ENCODE data around the gene CUEDC1. TPM values are rescaled to one million over a fixed set of nuclear protein-coding genes. Genes with fewer than 3 reads are reported as not detected.

CUEDC1 gene
- total and polyA plus RNA-seq, 2 of the 13 experiments (the other 11 are each of a cell fraction or from before 2014, with no cell fraction given), result 7.4 to 12.9 TPM

DNA sequence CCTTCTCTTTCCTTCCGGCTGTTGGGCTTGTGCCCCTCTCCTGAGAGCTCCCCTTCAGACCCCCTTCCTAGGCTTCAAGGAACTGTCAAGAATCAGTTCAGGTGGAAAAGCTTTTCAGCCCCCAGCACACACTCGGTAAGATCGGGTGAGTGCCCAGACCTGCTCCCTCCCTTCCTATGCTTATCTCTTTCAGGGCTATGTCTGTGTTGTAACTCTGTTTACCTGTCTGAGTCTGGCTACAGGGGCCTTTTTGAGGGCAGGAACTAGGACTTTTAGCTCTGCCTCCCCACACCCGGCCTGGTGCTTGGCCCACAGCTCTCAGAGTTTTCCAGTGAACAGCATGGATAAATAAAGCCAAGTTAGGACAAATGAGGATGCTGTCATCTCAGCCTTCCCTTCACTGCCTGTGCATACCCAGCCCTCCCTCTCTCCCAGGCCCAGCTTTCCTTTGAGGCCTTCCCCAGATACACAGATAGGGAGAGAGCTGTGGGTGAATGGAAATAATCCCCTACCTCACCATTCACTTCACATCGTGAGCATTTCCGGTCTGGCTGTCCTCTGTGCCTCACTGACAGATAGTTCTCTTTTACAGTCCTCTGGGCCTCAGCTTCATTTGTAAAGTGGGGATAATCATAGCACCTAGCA is 99.7 kb downstream of the CUEDC1 start (continued):
- TF ChIP-seq, protein P1, sequence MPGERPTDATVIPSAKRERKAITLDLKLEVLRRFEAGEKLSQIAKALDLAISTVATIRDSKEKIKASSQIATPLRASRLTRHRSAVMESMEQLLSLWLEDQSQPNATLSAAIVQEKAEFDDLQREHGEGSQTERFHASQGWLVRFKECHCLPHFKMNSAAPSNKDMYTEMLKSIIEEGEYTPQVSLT (CRISPR knock-in tag; IDR thresholded peaks at IDR 0.05; ENCODE audit: borderline replicate concordance, low read depth), result no peak
- TF ChIP-seq ATF7-NPFF (CRISPR knock-in tag; IDR thresholded peaks at IDR 0.05; ENCODE audit: low read depth), result no peak; the same call in none of the 2 replicates
- no peak for TF ChIP-seq ZNF768 (CRISPR knock-in tag; IDR thresholded peaks at IDR 0.05)
- TF ChIP-seq ZFP37 (CRISPR knock-in tag; IDR thresholded peaks at IDR 0.05; ENCODE audit: borderline replicate concordance), result 0 out of 2 replicates have a peak, but pooled peaks have one; percentile 47
- TF ChIP-seq, protein P2, sequence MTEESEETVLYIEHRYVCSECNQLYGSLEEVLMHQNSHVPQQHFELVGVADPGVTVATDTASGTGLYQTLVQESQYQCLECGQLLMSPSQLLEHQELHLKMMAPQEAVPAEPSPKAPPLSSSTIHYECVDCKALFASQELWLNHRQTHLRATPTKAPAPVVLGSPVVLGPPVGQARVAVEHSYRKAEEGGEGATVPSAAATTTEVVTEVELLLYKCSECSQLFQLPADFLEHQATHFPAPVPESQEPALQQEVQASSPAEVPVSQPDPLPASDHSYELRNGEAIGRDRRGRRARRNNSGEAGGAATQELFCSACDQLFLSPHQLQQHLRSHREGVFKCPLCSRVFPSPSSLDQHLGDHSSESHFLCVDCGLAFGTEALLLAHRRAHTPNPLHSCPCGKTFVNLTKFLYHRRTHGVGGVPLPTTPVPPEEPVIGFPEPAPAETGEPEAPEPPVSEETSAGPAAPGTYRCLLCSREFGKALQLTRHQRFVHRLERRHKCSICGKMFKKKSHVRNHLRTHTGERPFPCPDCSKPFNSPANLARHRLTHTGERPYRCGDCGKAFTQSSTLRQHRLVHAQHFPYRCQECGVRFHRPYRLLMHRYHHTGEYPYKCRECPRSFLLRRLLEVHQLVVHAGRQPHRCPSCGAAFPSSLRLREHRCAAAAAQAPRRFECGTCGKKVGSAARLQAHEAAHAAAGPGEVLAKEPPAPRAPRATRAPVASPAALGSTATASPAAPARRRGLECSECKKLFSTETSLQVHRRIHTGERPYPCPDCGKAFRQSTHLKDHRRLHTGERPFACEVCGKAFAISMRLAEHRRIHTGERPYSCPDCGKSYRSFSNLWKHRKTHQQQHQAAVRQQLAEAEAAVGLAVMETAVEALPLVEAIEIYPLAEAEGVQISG (CRISPR knock-in tag; IDR thresholded peaks at IDR 0.05), result peak; percentile 67
- TF ChIP-seq CREB1 (IDR thresholded peaks at IDR 0.05), result no peak
- TF ChIP-seq CREB1 (CRISPR knock-in tag; IDR thresholded peaks at IDR 0.05), result no peak
- peak; percentile 68 for TF ChIP-seq THAP11 (CRISPR knock-in tag; IDR thresholded peaks at IDR 0.05)
- no peak for TF ChIP-seq MAFG (CRISPR knock-in tag; IDR thresholded peaks at IDR 0.05)
- TF ChIP-seq ZEB1 (IDR thresholded peaks at IDR 0.05; ENCODE audit: insufficient replicate concordance, low read depth), result peak; percentile 89
- TF ChIP-seq, protein P3, sequence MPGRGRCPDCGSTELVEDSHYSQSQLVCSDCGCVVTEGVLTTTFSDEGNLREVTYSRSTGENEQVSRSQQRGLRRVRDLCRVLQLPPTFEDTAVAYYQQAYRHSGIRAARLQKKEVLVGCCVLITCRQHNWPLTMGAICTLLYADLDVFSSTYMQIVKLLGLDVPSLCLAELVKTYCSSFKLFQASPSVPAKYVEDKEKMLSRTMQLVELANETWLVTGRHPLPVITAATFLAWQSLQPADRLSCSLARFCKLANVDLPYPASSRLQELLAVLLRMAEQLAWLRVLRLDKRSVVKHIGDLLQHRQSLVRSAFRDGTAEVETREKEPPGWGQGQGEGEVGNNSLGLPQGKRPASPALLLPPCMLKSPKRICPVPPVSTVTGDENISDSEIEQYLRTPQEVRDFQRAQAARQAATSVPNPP (CRISPR knock-in tag; IDR thresholded peaks at IDR 0.05), result 0 out of 2 replicates have a peak, but pooled peaks have one; percentile 3
- no peak for TF ChIP-seq ZKSCAN1 (IDR thresholded peaks at IDR 0.05; ENCODE audit: low read length)
- peak; percentile 85 for TF ChIP-seq ERF (CRISPR knock-in tag; IDR thresholded peaks at IDR 0.05)
- no peak for TF ChIP-seq ZNF839 (CRISPR knock-in tag; IDR thresholded peaks at IDR 0.05; ENCODE audit: borderline replicate concordance)
- TF ChIP-seq, protein P4, sequence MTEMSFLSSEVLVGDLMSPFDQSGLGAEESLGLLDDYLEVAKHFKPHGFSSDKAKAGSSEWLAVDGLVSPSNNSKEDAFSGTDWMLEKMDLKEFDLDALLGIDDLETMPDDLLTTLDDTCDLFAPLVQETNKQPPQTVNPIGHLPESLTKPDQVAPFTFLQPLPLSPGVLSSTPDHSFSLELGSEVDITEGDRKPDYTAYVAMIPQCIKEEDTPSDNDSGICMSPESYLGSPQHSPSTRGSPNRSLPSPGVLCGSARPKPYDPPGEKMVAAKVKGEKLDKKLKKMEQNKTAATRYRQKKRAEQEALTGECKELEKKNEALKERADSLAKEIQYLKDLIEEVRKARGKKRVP (CRISPR knock-in tag; IDR thresholded peaks at IDR 0.05), result no peak
- no peak for TF ChIP-seq ZNF3 (CRISPR knock-in tag; IDR thresholded peaks at IDR 0.05)
- TF ChIP-seq, protein P5, sequence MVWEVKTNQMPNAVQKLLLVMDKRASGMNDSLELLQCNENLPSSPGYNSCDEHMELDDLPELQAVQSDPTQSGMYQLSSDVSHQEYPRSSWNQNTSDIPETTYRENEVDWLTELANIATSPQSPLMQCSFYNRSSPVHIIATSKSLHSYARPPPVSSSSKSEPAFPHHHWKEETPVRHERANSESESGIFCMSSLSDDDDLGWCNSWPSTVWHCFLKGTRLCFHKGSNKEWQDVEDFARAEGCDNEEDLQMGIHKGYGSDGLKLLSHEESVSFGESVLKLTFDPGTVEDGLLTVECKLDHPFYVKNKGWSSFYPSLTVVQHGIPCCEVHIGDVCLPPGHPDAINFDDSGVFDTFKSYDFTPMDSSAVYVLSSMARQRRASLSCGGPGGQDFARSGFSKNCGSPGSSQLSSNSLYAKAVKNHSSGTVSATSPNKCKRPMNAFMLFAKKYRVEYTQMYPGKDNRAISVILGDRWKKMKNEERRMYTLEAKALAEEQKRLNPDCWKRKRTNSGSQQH (CRISPR knock-in tag; IDR thresholded peaks at IDR 0.05; ENCODE audit: low read depth), result peak; percentile 88; the same call in 1 of the 2 replicates
- TF ChIP-seq ZNF121 (CRISPR knock-in tag; IDR thresholded peaks at IDR 0.05), result peak; percentile 94
- TF ChIP-seq ZSCAN22 (CRISPR knock-in tag; IDR thresholded peaks at IDR 0.05), result no peak
- peak; percentile 31 for TF ChIP-seq CCAR2 (optimal IDR thresholded peaks at IDR 0.05; ENCODE audit: low read depth, low read length)
- TF ChIP-seq, protein P6, sequence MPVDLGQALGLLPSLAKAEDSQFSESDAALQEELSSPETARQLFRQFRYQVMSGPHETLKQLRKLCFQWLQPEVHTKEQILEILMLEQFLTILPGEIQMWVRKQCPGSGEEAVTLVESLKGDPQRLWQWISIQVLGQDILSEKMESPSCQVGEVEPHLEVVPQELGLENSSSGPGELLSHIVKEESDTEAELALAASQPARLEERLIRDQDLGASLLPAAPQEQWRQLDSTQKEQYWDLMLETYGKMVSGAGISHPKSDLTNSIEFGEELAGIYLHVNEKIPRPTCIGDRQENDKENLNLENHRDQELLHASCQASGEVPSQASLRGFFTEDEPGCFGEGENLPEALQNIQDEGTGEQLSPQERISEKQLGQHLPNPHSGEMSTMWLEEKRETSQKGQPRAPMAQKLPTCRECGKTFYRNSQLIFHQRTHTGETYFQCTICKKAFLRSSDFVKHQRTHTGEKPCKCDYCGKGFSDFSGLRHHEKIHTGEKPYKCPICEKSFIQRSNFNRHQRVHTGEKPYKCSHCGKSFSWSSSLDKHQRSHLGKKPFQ (CRISPR knock-in tag; IDR thresholded peaks at IDR 0.05; ENCODE audit: insufficient replicate concordance), result no peak
- TF ChIP-seq, protein P7, sequence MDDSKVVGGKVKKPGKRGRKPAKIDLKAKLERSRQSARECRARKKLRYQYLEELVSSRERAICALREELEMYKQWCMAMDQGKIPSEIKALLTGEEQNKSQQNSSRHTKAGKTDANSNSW (CRISPR knock-in tag; IDR thresholded peaks at IDR 0.05; ENCODE audit: borderline replicate concordance), result no peak

Data from HepG2 (cell line).